Measurements from ENCODE around the gene TNKS2. TPM values are rescaled to one million over a fixed set of nuclear protein-coding genes. Genes with fewer than 3 reads are reported as not detected.
"Not testable (repeated sequence)": the region's sequence is repeated elsewhere in the genome, so short reads cannot be mapped to it uniquely, and the experiment has no call there.

The TNKS2 gene
- total RNA-seq (ENCODE audit: insufficient read depth, low replicate concordance), result 47.7 TPM

DNA sequence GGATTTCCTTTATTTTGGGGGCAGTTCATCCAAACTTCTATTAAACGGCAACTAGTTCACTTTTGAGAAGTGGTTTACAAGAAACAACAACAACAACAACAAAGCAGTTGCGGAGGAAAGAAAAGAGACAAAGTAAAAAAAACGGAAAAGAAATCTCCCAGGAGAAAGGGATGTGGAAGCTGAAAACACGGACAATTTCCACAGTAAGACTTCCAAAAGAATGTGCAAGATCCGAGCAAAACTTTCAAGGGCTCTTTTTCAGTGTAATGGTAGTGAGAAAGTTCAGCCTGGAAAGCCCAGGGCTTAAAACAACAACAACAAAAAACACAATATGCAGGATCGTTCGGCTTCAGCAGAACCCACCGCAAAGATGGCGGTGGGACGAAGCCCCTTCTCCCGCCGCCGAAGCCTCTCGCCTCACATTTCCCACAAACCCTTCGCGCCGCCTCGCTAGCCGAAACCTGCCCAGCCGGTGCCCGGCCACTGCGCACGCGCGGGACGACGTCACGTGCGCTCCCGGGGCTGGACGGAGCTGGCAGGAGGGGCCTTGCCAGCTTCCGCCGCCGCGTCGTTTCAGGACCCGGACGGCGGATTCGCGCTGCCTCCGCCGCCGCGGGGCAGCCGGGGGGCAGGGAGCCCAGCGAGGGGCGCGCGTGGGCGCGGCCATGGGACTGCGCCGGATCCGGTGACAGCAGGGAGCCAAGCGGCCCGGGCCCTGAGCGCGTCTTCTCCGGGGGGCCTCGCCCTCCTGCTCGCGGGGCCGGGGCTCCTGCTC lies at the start of gene TNKS2:
TNKS2 (plus strand) TSS at position 553 of the 775 bp plus-strand sequence. CDS start 265 bp downstream, outside the sequence.
- peak; percentile 98 for DNase-seq (ENCODE audit: low spot score)

GRCh38 chr10:91749592-91749991 lies 48.6 kb upstream of the TNKS2 start:
- not testable (repeated sequence) for DNase-seq (ENCODE audit: low spot score)

DNA sequence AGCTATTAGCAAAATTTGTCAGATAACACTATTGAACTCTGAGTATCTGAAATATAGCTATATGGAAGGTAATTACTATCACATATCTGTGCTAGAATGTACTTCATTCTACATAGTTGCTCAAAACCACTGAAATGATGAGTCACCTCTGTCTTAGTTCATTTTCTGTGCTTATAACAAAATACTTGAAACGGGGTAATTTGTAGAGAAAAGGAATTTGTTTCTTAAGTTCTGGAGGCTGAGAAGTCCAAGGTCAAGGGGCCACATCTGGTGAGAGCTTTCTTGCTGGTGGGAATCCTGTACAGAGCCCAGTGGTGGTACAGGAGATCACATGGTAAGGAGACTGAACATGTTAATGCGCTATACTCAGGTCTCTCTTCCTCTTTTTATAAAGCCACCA lies 41.9 kb upstream of the TNKS2 start:
- no peak for DNase-seq (ENCODE audit: low spot score)

DNA sequence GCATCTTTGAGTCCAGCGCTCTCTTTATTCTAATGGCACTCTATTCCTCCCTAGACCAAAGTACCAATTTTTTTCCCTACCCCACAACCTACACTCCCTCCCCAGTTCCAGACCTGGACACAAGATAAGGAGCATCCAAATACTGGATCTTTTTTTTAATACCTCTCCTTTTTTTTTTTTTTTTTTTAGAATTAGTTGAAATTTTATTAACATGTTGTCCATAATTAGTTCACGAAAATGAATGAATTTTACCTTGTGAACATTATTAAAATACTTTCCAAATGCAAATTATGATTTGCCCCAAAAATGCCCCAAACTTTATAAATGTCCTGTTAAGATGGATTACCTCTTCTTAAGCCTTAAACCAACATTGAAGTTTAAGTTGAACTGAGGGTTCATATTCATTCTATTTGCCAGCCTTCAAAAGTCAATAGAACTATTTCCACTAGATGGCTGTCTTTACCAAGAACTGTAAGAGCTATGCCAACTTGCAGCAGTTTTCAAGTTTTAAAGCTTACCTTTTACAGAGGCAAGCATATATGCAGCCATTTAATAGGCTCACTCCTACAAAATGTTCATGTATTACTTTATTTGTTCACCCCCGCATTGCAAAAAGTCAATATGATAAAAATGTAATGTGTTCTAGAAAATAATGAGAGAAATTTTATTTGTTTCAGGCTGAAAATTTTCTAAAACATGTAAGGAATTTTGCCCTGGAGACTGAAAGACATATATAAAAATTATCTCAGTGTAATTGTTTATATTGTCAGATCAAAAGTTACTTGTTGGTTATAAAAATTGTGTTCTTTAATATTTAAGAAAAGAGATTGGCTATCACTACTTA lies 39.7 kb upstream of the TNKS2 start:
- DNase-seq (ENCODE audit: low spot score), result peak; percentile 81

DNA sequence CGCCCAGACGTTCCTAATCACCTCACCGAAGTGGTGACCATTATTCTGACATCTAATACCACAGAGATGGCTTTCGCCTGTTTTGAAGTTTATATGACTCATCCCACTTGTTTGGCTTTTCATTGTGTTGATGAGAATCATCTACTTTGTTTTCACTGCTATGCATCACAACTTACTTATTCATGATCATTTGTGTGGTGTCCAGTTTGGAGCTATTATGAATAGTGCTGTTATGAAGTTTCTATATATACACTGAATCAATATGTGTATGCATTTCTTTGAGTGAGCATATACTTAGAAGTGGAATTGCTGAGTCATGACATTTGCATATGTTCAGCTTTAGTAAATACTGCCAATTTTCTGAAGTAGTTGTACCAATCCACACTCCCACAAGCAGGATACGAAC lies 38.6 kb upstream of the TNKS2 start:
- DNase-seq (ENCODE audit: low spot score), result no peak

GRCh38 chr10:91761721-91762120 lies 36.5 kb upstream of the TNKS2 start:
- no peak for DNase-seq (ENCODE audit: low spot score)

DNA sequence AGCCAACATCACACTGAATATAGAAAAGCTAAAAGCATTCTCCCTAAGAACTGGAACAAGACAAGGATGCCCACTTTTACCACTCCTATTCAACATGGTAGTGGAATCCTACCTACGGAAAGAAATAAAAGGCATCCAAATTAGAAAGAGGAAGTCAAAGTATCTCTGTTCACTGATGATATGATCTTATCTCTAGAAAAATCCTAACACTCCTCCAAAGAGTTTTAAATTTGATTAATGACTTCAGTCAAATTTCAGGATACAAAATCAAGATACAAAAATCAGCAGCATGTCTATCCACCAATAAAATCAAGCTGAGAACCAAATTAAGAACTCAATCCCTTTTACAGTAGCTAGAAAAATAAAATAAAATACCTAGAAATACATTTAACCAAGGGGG lies 35.3 kb upstream of the TNKS2 start:
- no peak for DNase-seq (ENCODE audit: low spot score)

DNA sequence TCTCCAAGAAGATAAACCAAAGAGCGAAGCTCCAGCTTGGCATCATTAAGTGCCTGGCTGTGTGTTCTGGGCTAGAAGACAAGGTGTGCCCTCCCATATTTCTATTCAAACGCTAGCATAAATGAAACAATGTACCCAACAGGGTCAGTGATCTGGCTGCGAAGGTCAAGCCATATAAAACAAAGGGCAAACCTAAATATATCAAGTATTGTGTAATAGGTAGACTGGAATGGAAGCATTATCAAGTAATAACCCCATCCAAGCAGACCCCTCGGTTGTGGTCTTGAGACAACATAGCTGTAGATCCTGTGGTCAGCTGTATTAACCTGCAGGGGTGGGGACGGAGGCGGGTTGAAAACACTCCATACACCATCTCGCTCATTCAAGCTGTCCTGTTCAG lies 31.6 kb upstream of the TNKS2 start:
- no peak for DNase-seq (ENCODE audit: low spot score)

DNA sequence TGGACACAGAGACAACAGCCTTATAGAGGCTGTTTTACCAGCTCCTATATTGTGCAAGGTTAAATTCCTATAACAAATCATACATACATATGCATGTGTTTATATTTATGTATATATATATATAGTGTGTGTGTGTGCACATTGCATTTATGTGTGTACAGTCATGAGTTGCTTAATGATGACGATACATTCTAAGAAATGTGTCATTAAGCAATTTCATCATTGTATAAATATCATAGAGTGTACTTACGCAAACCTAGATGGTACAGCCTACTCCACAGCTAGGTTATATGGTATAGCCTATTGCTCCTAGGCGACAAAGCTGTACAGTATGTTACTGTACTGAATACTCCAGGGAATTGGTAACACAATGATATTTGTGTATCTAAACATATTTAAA lies 30.1 kb upstream of the TNKS2 start:
- DNase-seq (ENCODE audit: low spot score), result no peak

- DNase-seq (ENCODE audit: low spot score), result no peak
Measured at GRCh38 chr10:91771907-91772306, 26.3 kb upstream of the TNKS2 start.

GRCh38 chr10:91772461-91772860 lies 25.8 kb upstream of the TNKS2 start:
- no peak for DNase-seq (ENCODE audit: low spot score)

DNA sequence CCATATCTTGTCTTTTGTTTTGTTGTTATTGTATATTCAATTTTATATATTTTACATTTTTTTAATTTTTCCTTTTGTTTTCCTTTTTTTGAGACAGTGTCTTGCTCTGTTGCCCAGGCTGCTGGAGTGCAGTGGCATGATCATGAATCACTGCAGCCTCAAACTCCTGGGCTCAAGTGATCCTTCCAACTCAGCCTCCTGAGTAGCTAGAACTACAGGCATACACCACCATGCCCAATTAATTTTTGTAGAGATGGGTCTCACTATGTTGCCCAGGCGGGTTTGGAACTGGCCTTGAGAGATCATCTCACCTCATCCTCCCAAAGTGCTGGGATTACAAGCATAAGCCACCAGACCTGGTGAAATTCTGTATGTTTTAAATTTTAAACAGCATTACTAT lies 25.4 kb upstream of the TNKS2 start:
- DNase-seq (ENCODE audit: low spot score), result no peak

- no peak for DNase-seq (ENCODE audit: low spot score)
Measured at GRCh38 chr10:91774571-91774970, 23.7 kb upstream of the TNKS2 start.

- no peak for DNase-seq (ENCODE audit: low spot score)
Measured at GRCh38 chr10:91775731-91776130, 22.5 kb upstream of the TNKS2 start.

GRCh38 chr10:91776266-91776665 lies 22.0 kb upstream of the TNKS2 start:
- no peak for DNase-seq (ENCODE audit: low spot score)

DNA sequence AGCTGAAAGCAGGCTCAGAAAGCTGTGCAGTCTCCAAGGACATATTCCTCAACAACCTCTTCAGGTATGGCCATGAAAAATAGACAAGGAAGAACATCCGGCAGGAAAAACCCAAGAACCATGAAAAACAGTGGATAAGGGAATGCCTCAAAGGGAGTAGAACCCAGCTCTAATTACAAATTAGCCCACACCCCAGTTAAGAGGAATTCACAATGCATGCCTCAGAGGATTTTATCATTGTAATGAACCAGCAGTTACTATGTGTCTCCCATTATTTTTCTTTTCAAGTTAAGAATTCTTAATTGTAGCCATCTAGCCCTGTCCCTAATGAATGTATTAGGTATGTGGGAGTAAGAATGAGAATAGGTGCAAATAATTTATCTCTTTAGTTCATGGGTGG lies 19.7 kb upstream of the TNKS2 start:
- no peak for DNase-seq (ENCODE audit: low spot score)

GRCh38 chr10:91779011-91779605 lies 19.1 kb upstream of the TNKS2 start:
- peak; percentile 20 for DNase-seq (ENCODE audit: low spot score)

DNA sequence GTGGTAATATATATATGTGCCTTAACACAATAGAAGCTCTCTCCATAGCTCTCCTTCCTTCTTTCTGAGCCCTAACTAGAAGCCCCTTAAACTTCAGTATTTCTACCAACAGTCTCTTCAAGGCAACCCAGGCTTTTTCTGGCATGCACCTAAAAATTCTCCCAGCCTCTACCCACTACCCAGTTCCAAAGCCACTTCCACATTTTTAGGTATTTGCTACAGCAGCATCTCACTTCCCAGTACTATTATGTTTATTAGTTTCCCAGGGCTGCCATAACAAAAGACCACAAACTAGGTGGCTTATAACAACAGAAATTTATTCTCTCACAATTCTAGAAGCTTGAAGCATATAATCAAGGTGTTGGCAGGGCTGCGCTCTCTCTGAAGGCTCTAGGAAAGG lies 15.7 kb upstream of the TNKS2 start:
- DNase-seq (ENCODE audit: low spot score), result no peak

DNA sequence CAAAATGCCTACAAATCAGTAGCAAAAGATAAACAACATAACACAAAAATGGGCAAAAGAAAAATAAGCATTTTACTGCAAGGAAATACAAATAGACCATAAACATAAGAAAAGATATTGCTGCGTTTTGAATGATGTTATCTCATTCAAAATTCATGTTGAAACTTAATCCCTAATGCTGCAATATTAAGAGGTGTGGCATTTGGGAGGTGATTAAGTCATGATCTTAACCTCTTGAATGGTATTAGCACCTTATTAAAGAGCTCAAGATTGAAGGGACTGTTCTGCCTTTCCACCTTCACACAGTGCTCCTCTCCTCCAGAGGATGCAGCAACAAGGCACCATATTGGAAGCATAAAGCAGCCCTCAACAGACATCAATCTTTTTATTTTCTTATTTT lies 12.4 kb upstream of the TNKS2 start:
- DNase-seq (ENCODE audit: low spot score), result no peak

DNA sequence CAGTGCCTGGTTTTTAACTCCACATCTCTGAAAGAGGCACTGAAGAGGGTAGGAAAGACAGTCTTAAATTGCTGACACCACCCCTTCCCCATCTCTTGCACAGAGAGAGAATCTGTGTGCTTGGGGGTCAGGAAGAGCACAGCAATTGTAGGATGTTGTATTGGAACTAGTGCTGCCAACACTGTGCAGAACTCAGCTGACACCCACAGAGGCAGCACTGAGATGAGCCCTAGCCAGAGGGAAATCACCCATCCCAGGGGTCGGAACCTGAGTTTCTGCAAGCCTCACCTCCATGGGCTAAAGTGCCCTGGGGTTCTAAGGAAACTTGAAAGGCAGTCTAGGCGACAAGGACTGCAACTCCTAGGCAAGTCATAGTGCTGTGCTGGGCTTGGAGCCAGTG lies 11.0 kb upstream of the TNKS2 start:
- DNase-seq (ENCODE audit: low spot score), result no peak

- DNase-seq (ENCODE audit: low spot score), result no peak
Measured at GRCh38 chr10:91787810-91788209, 10.4 kb upstream of the TNKS2 start.

DNA sequence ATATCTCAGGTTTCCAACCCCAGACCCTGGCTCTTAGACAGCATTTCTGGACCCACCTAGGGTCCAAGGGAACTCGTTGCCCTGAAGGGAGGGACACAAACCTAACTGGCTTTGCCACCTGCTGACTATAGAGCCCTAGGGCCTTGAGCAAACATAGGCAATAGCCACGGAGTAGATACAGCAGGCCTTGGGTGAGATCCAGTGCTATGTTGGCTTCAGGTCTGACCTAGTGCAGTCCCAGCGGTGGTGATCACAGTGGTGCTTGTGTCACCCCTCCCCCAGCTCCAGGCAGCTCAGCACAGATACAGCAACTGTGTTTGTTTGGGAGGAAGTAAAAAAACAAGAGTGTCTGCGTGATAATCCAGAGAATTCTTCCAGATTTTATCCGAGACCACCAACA lies 9.7 kb upstream of the TNKS2 start:
- DNase-seq (ENCODE audit: low spot score), result no peak
